Stimulated activated CD8-positive, alpha-beta memory T cell treated with anti-CD3 and anti-CD28 coated beads, Interleukin-12 subunit alpha, Interleukin-12 subunit beta, amount 100 ng/mL, for 24 hours (primary cell): ENCODE results near the gene ASGR2.

Experiments
- DNase-seq: peaks from one replicate; pipeline ENCODE4 v3.0.0-alpha.2; 2020; ENCODE audit errors: extremely low read depth

ASGR2 gene

DNA sequence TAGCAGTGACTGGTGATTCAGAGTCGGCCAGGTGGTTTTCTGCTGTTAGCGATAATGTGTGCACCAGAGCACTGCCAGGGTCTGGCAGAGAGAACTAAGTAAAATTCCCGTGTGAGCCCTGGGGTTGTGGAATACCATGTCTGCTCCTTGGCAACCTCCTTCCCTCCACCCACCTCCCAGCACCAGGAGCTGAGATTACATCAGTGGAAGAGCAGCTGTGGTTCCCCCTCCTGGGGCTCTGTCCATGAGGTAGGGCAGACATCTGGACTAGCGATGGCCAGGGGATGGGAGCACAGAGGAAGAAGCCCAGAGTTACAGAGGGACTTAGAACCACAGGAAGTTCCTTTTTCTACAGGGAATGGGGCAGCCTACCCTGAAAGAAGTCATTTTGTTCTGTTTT, 50.4 kb downstream of the ASGR2 start:
- DNase-seq: no peak

DNA sequence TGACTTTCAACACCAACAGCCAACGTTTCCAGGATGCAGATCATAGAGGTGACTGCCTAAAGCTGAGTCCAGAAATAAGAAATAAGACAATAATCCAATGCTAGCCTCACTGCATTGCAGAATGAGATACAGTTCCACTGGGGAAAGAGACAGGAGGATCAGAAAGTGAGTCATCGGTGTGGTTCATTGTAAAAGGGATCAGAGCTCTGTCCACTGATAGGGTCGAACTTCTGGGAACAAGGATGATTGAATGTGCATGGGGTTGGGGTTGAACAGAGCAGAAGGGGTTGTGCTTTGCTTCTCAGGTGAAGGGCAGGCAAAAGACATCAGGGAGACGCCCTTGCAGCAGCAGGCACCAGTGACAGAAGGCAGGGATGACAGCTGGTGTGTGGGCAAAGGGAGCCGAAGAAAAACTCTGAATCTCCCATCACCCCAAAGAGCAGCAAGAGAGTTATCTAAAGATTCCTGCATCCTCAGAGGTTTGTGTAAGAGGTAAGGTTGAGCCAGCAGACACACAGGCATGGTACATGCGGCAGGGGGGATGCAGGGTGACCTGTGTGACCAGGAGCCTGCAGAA, 51.0 kb downstream of the ASGR2 start:
- no peak for DNase-seq

GRCh38 chr17:7060165-7060891, 54.3 kb downstream of the ASGR2 start:
- no peak for DNase-seq

DNA sequence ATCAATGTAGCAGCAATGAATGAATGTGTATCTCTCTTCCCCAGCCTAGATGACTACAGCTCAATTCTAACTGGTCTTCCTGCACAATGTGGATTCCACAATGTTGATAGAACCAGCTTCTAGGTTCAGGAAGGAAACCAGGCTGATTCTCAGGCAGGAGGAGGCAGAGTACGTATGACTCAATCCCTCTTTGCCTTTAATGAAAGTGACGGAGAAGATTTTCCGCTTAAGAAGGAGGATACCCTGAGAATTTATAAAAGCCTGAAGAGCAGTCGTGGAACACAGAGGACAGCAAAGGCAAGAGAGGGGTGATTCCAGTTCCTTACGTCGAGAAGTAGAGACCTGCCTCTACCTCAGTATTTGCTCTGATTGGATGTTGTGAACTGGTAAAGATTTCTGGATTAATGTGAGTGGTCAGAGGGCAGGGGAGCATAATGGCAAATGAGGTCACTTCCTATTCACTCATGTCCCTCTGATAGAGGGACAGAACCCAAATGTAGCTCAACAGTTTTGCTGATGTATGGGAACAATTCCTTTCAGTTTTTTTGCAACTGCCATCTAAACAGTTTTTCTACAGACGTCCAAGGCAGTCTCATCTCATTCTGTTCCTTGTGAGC, 55.7 kb downstream of the ASGR2 start:
- DNase-seq: no peak

DNA sequence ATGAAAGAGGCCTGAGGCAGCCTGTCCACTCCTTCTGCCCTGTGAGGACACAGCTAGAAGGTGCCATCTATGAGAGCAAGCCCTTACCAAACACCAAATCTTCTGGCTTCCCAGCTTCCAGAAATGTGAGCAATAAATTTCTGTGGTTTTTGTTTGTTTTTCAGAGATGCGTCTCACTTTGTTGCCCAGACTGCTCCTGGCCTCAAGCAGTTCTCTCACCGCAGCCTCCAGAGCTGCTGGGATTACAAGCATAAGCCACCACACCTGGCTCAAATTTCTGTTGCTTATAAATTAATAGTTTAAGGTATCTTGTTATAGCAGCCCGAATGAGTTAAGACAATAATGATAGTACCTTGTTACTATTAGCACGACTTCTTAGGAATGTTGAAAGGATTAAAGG, 58.2 kb downstream of the ASGR2 start:
- DNase-seq: no peak
